Activated CD4-positive, CD25-positive, alpha-beta regulatory T cell treated with anti-CD3 and anti-CD28 coated beads, Interleukin-2, amount 50 U/mL, for 16 hours (primary cell): ENCODE data around the gene RHEB.

Source experiments
- DNase-seq: peaks from one replicate; pipeline ENCODE4 v3.0.0-alpha.2; 2020; ENCODE audit warnings: low read depth, low spot score

The RHEB gene

DNA sequence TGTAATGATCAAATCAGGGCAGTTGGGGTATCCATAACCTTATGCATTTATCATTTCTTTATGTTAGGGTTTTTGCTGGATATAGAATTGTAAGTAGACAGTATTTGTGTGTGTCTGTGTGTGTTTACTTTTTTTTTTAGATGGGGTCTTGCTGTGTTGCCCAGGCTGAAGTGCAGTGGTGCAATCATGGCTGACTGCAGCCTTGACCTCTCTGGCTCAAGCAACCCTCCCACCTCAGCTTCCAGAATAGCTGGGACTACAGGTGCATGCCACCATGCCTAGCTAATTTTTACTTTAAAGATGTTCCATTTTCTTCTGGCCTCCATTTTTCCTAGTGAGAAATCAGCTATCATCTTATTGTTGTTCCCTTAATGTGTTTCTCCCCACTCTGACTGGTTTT lies 10.1 kb upstream of the RHEB start:
- DNase-seq = no peak

DNA sequence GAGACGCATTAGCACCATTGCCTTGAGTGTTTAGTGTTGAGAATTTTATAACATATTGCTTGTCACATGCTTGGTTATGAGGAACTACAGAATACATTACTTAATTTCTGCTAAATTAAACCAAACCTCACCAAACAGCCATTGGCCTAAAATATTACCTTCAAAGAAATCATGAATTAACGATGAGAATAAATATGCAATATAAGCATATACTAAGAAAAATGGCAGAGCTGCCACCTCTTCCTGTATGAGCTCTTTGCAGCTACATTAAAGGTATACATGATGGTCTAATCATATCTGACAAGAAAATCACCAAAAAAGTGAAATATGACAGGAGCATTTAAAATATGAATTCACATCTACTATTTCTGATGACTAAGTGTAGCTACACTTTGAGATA lies 5.2 kb upstream of the RHEB start:
- no peak for DNase-seq

DNA sequence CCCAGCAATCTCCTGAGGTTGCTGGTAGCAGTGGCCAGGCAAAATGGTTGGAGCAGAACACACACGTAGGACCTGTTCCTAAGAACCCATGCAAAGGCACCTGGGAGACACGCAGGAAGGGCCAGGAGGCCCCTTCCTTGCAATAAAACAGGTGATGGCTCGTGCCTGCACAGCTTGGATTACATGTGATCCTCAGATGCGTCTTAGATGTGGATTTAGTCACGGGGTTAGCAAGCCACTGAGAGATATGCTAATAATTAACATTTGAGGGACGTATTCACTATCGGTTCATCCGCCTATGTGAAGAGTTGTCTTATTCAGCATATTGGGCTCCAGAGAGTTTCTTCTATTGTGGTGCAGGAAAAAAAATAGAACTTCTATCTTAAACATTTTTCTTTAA lies 4.6 kb upstream of the RHEB start:
- DNase-seq = no peak

GRCh38 chr7:151520419-151521261 lies 945 bp upstream of the RHEB start:
- DNase-seq = no peak

- DNase-seq = peak; percentile 26
Measured at GRCh38 chr7:151518947-151519764, 539 bp downstream of the RHEB start.

GRCh38 chr7:151518105-151518946 lies 1.4 kb downstream of the RHEB start:
- DNase-seq = peak; percentile 26

DNA sequence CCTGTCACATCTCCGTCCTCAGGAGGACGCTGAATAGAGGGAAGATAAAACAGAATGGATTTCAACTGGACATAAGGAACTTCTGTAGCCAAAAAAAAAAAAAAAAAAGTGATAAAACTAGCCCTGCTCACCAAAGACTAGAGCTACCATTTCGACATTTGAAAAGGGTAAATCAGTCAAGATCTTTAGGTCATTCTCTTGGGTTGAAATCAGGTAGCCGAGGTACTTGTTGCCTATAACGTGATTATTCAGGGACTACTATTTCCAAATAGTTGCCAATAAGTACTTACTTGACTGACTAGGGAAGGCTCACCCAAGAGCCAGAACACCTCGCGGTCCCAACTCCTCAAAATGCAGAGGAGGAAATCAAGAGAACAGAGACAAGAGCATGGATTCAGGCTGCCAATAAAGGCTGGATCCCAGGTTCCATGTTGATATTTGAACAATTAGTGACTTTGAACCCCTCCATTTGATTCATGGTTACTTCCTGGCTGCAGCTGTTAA lies 2.0 kb downstream of the RHEB start:
- DNase-seq = no peak

GRCh38 chr7:151515276-151515565 lies 4.5 kb downstream of the RHEB start:
- DNase-seq = no peak

DNA sequence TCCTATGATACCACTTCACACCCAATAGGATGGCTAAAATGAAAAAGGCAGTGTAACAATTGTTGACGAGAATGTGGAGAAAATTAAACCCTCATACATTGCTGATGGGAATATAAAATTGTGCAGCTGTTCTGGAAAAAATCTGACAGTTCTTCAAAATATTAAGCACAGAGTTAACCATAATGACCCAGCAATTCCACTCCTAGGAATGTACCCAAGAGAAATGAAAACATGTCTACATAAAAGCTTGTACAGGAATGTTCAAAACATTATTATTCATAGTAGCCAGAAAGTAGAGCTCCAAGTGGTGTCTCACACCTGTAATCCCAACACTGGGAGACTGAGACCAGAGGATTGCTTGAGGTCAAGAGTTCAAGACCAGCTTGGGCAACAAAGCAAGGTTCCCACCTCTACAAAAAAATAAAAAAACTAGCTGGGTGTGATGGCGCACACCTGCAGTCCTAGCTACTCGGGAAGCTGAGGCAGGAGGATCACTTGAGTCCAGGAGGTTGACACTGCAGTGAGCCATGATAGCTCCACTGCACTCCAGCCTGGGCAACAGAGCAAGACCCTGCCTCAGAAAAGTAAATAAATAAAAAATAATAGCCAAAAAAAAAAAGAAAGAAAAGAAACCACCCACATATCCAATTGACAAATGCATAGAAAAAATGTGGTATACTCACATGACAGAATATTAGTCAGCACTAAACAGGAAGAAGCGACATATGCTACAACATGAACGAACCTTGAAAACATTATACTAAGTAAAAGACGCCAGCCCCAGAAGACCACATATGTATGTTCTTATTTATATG lies 5.0 kb downstream of the RHEB start:
- no peak for DNase-seq

GRCh38 chr7:151513133-151513532 lies 6.6 kb downstream of the RHEB start:
- no peak for DNase-seq

DNA sequence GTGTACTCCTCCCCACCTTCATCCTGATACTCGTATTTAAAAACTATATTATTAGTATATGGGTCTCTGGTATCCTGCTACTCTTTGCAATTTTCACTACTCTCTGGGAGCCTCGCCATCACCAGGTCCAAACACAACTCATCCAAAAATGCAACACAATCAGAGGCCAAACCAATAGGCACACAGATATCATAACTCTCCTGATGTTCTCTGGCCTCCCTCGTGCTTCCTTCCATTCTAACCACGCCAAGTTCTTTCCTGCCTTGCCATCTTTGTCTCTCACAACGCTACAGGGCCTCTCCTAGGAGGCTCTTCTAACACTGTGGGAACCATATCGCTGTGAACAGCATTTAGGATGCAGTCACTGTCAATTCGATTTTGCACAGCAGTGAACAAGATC lies 7.3 kb downstream of the RHEB start:
- DNase-seq = no peak

DNA sequence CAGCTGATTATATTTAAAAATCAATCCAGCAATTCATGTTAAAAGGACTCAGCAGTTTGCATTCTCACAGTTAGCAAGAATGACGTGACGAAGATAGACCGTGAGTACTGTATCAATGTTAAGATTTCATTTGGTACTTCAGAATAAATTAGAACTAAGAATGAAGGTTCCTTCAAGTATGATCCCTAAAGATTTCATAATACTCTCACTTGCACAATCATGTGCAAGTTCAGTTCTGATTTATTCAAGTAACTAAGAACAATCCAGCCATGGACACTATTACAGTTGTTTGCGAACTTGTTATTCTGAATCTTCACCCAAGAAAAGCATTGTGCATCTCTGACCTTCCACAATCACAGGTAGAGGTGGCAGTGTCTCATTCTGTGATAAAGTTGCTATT lies 7.7 kb downstream of the RHEB start:
- no peak for DNase-seq

GRCh38 chr7:151511270-151511669 lies 8.4 kb downstream of the RHEB start:
- DNase-seq = no peak

DNA sequence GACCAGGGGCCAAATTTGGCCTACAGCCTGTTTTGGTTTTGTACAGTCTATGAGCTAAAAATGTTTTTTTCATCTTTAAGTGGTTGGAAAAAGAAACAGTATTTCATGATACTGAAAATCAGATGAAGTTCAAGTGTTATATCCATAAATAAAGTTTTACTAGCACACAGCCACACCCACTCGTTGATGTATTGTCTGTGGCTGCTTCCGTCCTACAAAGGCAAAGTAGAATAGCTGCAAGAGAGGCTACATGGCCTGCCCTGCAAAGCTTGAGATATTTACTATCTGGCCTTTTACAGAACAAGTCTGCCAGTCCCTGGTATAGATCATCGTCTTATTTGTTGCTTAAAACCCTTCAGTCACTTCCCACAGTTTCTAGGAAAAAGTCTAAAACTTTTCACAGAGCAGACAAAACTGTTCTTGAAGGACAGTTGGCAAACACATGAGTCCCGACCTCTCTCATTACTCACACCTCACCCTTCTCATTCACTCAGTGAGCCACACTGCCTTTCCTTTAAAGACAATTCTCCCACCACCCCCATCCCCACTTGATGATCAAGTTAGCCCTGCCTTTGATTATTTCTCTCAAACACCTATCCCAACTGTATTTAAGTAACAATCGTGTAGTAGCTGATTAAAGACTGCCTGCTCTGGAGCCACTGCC lies 9.9 kb downstream of the RHEB start:
- no peak for DNase-seq

- no peak for DNase-seq
Measured at GRCh38 chr7:151508991-151509390, 10.7 kb downstream of the RHEB start.

GRCh38 chr7:151507806-151508205 lies 11.9 kb downstream of the RHEB start:
- no peak for DNase-seq

DNA sequence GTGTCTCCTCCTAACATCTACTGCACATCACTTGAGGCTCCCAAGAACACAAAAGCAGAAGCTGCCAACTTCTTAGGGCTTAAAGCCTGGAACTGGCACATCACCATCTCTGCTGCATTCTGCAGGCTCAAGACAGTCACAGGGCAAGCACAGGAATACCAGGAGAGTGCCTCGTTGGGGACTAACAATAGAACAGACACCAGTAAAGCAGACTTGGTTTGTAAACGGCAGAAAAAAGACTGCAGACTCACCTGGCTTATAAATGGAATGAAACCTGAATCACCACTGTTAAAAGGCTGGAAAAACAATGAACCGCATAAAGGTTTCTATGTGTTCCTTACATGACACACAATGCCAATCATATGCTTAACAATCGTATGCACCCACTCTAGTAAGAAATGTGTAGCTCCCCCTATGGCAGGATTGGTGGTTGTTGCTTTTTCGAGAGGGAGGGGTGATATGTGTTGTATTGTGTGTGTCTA lies 12.8 kb downstream of the RHEB start:
- no peak for DNase-seq

DNA sequence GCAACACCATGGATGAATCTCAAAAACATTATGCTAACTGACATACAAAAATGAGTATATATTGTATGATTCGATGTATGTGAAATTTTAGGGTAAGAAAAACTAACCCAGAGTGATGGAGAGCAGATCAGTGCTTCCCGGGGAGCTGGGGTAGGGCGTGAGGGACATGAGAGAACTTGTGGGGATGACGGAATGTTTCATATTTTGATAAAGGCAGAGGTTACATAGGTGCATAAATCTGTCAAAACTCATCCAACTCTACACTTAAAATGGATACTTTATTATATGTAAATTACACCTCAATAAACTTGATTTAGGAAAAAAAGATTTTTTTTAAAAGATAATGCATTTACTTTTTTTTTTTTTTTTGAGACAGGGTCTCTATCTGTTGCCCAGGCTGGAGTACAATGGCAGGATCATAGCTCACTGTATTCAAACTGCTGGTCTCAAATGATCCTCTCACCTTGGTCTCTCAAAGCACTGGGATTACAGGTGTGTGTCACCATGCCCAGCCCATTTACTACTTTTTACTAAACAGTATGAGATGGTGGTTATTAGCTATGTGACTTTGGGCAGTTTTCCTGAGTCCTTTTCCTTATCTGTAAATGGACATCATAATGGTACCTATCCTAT lies 13.7 kb downstream of the RHEB start:
- DNase-seq = no peak

GRCh38 chr7:151505433-151505832 lies 14.3 kb downstream of the RHEB start:
- no peak for DNase-seq

DNA sequence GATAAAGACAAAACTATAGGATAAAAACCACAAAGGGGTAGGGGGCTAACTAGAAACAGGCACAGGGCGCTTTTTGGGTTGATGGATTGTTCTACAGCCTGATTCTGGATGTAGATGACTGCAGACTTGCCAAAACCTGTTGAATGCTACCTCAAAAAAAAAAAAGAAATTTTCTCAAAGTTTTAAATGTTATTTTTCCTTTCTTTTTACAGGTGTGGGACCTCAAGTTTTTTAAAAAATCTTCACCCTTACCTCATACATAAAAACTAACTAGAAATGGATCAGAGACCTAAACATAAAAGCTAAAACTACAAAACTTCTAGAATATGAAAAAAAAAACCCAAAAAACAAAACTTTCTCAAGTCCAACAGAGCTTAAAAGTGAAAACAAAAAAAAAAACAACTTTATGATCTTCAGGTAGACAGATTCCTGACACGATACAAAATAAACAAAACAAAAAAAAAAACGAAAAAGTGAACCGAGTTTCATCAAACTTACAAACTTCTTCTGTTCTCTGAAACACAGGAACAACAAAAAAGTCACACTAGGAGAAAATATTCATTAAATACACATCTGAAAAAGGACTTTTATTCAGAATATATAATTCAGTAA lies 14.9 kb downstream of the RHEB start:
- DNase-seq = no peak
